Measurements from ENCODE around the gene ADCY1. TPM values are rescaled to one million over a fixed set of nuclear protein-coding genes. Genes with fewer than 3 reads are reported as not detected.

Gene ADCY1
- total and polyA plus RNA-seq, 4 donors: 0.33 to 20.1 (median 4.1) TPM

- no peaks in the 10 kb centered on the region for H3K9me3 ChIP-seq (ENCODE audit: control insufficient read depth in 4 of 4, low read length in 3 of 4)
- no peak for DNase-seq (ENCODE audit: low spot score)
- H3K27ac ChIP-seq (ENCODE audit: low read depth in 1 of 2, low read length in 2 of 2): no peak overlapping the region
- no peaks in the 10 kb centered on the region for H3K36me3 ChIP-seq (ENCODE audit: control insufficient read depth in 4 of 4, insufficient read depth in 3 of 4, low read depth in 1 of 4, low read length in 3 of 4)
- WGBS: 77% methylated on average over 5 of the region's 5 CpGs
- no peak overlapping the region for H3K9ac ChIP-seq (ENCODE audit: low read depth in 1 of 2, low read length in 2 of 2)
- no peaks in the 10 kb centered on the region for H3K27me3 ChIP-seq (ENCODE audit: control insufficient read depth in 4 of 4, insufficient read depth in 4 of 4, low read length in 3 of 4)
- TF ChIP-seq REST (IDR thresholded peaks at IDR 0.05): no peak
- TF ChIP-seq HNF4A (conservative IDR thresholded peaks at IDR 0.05): no peak
- TF ChIP-seq YY1 (IDR thresholded peaks at IDR 0.05): no peak
- TF ChIP-seq GABPA (IDR thresholded peaks at IDR 0.05 in 1 of 2, conservative IDR thresholded peaks at IDR 0.05 in 1 of 2): no peak
- TF ChIP-seq ZBTB33 (IDR thresholded peaks at IDR 0.05): no peak
- TF ChIP-seq FOXA2 (IDR thresholded peaks at IDR 0.05): no peak
- TF ChIP-seq JUND (IDR thresholded peaks at IDR 0.05): no peak
- TF ChIP-seq RAD21 (IDR thresholded peaks at IDR 0.05): no peak
- no peak for TF ChIP-seq NR2F2 (IDR thresholded peaks at IDR 0.05)
- H3K4me1 ChIP-seq (ENCODE audit: control insufficient read depth in 4 of 4, insufficient read depth in 4 of 4, low read length in 3 of 4): no peaks in the 10 kb centered on the region
- no peak overlapping the region for H3K4me3 ChIP-seq (ENCODE audit: low read depth in 1 of 3, low read length in 3 of 3)
These were observed 11.5 kb downstream of the ADCY1 start for GRCh38 chr7:45585628-45586027.

- Histone ChIP-seq H3K27ac (ENCODE audit: low read depth in 1 of 2, low read length in 2 of 2) (no peak overlapping the region), H3K9ac (ENCODE audit: low read depth in 1 of 2, low read length in 2 of 2) (no peak overlapping the region), H3K36me3 (ENCODE audit: control insufficient read depth in 4 of 4, insufficient read depth in 3 of 4, low read depth in 1 of 4, low read length in 3 of 4) (no peaks in the 10 kb centered on the region), H3K27me3 (ENCODE audit: control insufficient read depth in 4 of 4, insufficient read depth in 4 of 4, low read length in 3 of 4) (no peaks in the 10 kb centered on the region), H3K4me3 (ENCODE audit: low read depth in 1 of 3, low read length in 3 of 3) (no peak overlapping the region), H3K9me3 (ENCODE audit: control insufficient read depth in 4 of 4, low read length in 3 of 4) (no peaks in the 10 kb centered on the region), H3K4me1 (ENCODE audit: control insufficient read depth in 4 of 4, insufficient read depth in 4 of 4, low read length in 3 of 4) (no peaks in the 10 kb centered on the region)
- no peak for DNase-seq (ENCODE audit: low spot score)
- 90% methylated on average over 12 of the region's 12 CpGs for WGBS
- TF ChIP-seq ATF3 (IDR thresholded peaks at IDR 0.05): no peak
- no peak for TF ChIP-seq EGR1 (IDR thresholded peaks at IDR 0.05; ENCODE audit: low read depth in 2 of 2)
- no peak for TF ChIP-seq RXRA (IDR thresholded peaks at IDR 0.05)
- no peak for TF ChIP-seq GABPA (IDR thresholded peaks at IDR 0.05 in 1 of 2, conservative IDR thresholded peaks at IDR 0.05 in 1 of 2)
- no peak for TF ChIP-seq ZBTB33 (IDR thresholded peaks at IDR 0.05)
- TF ChIP-seq CTCF (IDR thresholded peaks at IDR 0.05; ENCODE audit: low read depth, low read length, missing input control): no peak
- no peak for TF ChIP-seq FOXA2 (IDR thresholded peaks at IDR 0.05)
- TF ChIP-seq FOXA1 (IDR thresholded peaks at IDR 0.05): no peak
- TF ChIP-seq NR2F2 (IDR thresholded peaks at IDR 0.05): no peak
- no peak for TF ChIP-seq YY1 (IDR thresholded peaks at IDR 0.05)
- no peak for TF ChIP-seq HNF4G (IDR thresholded peaks at IDR 0.05)
- TF ChIP-seq RAD21 (IDR thresholded peaks at IDR 0.05): no peak
These were observed 12.7 kb downstream of the ADCY1 start for GRCh38 chr7:45586542-45587520.

Measured in liver (tissue), 9 donors.